Measurements from ENCODE around the gene PRR35. TPM values are rescaled to one million over a fixed set of nuclear protein-coding genes. Genes with fewer than 3 reads are reported as not detected.

PRR35 gene
- total and polyA plus RNA-seq, 4 donors: not detected

DNA sequence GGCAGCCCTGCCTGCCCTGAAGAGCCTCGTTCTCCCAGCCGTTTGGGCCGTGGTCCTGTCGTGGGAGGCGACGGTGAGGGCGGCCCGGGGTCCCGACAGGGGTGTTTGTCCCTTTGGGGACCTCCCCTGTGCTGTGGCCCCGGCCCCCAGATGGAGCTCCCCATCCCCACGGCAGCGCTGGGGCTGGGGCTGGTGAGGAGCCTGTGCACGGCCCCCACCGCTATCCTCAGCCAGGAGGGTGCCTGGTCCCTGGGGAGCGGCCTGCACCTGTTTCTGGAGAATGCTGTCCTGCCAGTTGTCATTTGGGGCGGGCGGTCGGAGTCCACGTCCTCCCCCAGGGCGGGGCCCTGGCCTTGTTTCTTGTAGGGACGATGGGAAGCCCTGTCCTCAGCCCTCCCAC, 26.1 kb upstream of the PRR35 start:
- WGBS: 37% methylated on average over 21 of the region's 21 CpGs
- H3K9ac ChIP-seq (ENCODE audit: low read depth in 1 of 2, low read length in 2 of 2): peak overlapping the region in 1 of 2 donors; percentile 10
- no peak for DNase-seq (ENCODE audit: low spot score)
- TF ChIP-seq NR2F2 (IDR thresholded peaks at IDR 0.05): no peak
- no peak for TF ChIP-seq EGR1 (IDR thresholded peaks at IDR 0.05; ENCODE audit: low read depth in 2 of 2)
- TF ChIP-seq FOXA2 (IDR thresholded peaks at IDR 0.05): no peak
- peak in 1 of 2 donors; percentile 40 for TF ChIP-seq HNF4A (conservative IDR thresholded peaks at IDR 0.05)
- no peak for TF ChIP-seq YY1 (IDR thresholded peaks at IDR 0.05)
- TF ChIP-seq, protein P1, sequence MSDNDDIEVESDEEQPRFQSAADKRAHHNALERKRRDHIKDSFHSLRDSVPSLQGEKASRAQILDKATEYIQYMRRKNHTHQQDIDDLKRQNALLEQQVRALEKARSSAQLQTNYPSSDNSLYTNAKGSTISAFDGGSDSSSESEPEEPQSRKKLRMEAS (IDR thresholded peaks at IDR 0.05): no peak
- no peak for TF ChIP-seq JUND (IDR thresholded peaks at IDR 0.05)
- TF ChIP-seq TAF1 (conservative IDR thresholded peaks at IDR 0.05): no peak
- H3K9me3 ChIP-seq (ENCODE audit: control insufficient read depth in 4 of 4, low read length in 3 of 4): no peaks in the 10 kb centered on the region
- peak overlapping the region in 1 of 2 donors; percentile 58 for H3K27ac ChIP-seq (ENCODE audit: low read depth in 1 of 2, low read length in 2 of 2)
- H3K36me3 ChIP-seq (ENCODE audit: control insufficient read depth in 4 of 4, insufficient read depth in 3 of 4, low read depth in 1 of 4, low read length in 3 of 4): peaks cover 3 to 16% (median 5%) of the 10 kb centered on the region in 4 donors
- peak overlapping the region in 2 of 3 donors; percentile 35 to 65 for H3K4me3 ChIP-seq (ENCODE audit: low read depth in 1 of 3, low read length in 3 of 3)
- H3K27me3 ChIP-seq (ENCODE audit: control insufficient read depth in 4 of 4, insufficient read depth in 4 of 4, low read length in 3 of 4): no peaks in the 10 kb centered on the region
- H3K4me1 ChIP-seq (ENCODE audit: control insufficient read depth in 4 of 4, insufficient read depth in 4 of 4, low read length in 3 of 4): peaks cover 33 to 53% (median 45%) of the 10 kb centered on the region in 4 donors

DNA sequence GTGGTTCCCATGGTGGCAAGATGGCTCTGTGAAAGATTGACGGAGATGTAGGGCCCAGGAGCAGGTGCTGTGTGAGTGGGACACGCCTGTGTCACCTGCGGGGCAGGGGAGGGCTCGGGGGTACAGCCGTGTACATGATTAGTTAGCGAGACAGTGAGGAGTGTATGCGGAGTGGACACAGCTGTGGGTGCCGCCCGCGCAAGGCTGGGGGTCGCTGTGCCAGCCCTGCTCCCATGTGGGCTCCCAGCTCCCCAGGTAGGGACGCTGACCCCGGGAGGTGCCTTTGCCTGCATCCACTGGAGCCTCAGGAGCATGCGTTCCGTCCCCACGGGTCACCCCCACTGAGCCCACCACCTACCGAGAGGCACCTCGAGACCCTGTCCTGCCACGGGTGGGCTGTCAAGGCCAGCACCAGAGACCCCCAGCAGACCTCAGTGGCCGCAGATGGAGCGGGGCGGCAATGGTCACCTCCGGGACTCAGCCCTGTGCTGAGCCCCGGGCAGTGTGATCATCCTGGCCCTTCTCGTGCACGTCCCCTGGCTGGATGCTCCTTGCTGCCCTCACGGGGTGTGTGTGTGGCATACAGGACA, 25.2 kb upstream of the PRR35 start:
- WGBS: 75% methylated on average over 27 of the region's 27 CpGs
- H3K27ac ChIP-seq (ENCODE audit: low read depth in 1 of 2, low read length in 2 of 2): peak overlapping the region in 1 of 2 donors; percentile 11
- peaks cover 3 to 16% (median 6%) of the 10 kb centered on the region in 4 donors for H3K36me3 ChIP-seq (ENCODE audit: control insufficient read depth in 4 of 4, insufficient read depth in 3 of 4, low read depth in 1 of 4, low read length in 3 of 4)
- peaks cover 27 to 45% (median 37%) of the 10 kb centered on the region in 4 donors for H3K4me1 ChIP-seq (ENCODE audit: control insufficient read depth in 4 of 4, insufficient read depth in 4 of 4, low read length in 3 of 4)
- no peak overlapping the region for H3K9ac ChIP-seq (ENCODE audit: low read depth in 1 of 2, low read length in 2 of 2)
- H3K27me3 ChIP-seq (ENCODE audit: control insufficient read depth in 4 of 4, insufficient read depth in 4 of 4, low read length in 3 of 4): no peaks in the 10 kb centered on the region
- DNase-seq (ENCODE audit: low spot score): no peak
- H3K9me3 ChIP-seq (ENCODE audit: control insufficient read depth in 4 of 4, low read length in 3 of 4): no peaks in the 10 kb centered on the region
- H3K4me3 ChIP-seq (ENCODE audit: low read depth in 1 of 3, low read length in 3 of 3): no peak overlapping the region
- TF ChIP-seq SP1 (IDR thresholded peaks at IDR 0.05): no peak
- peak in 1 of 2 donors; percentile 29 for TF ChIP-seq RAD21 (IDR thresholded peaks at IDR 0.05)

DNA sequence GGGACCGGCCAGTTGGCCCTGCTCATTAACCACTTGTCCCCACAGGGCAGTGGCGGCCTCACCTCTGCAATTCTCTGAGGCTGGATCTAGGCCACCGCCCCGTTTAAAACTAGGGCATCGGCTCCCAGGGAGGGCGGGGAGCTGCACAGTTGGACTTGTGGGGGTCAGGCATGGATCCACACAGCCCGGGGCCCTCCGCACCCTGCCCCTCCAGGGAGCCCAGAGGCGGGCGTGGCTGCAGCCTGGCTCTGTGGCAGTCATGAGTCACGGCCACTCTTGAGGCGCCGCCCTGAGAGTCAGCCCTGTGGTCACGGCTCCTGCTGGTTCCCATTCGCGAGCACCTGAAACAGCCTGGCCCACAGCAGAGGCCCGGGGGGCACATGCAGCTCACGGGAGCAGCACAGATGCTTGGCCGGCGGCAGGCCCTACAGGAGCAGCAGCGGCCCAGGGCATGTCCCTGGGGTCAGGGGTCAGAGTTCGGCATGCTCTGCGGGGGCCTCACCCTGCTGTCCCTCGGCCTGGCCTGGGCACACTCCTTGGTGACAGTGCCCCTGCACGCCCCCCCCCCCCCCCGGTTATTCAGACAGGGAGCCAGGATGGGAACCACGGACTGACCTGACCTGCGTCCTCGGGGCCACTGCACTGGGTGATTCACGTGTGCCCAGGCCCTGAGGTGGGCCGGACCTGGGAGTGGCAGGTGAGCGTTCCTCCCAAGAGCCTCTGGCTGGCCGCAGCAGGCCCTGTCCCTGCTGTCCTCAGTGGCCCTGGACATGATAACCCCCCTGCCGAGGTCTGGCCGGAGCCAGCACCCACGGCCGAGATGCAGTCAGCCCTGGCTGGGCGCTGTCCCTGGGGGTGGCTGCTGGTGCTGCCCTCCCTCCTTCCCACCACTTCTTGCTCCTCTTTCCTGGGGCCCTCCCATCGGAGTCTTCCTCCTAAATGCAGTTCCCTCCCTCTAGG, 24.5 kb upstream of the PRR35 start:
- Histone ChIP-seq H3K4me1 (ENCODE audit: control insufficient read depth in 4 of 4, insufficient read depth in 4 of 4, low read length in 3 of 4) (peaks cover 25 to 38% (median 30%) of the 10 kb centered on the region in 4 donors), H3K4me3 (ENCODE audit: low read depth in 1 of 3, low read length in 3 of 3) (no peak overlapping the region), H3K9ac (ENCODE audit: low read depth in 1 of 2, low read length in 2 of 2) (peak overlapping the region in 1 of 2 donors; percentile 27), H3K36me3 (ENCODE audit: control insufficient read depth in 4 of 4, insufficient read depth in 3 of 4, low read depth in 1 of 4, low read length in 3 of 4) (peaks cover 3 to 19% (median 7%) of the 10 kb centered on the region in 4 donors), H3K9me3 (ENCODE audit: control insufficient read depth in 4 of 4, low read length in 3 of 4) (no peaks in the 10 kb centered on the region), H3K27ac (ENCODE audit: low read depth in 1 of 2, low read length in 2 of 2) (peak overlapping the region; percentile 16 to 45), H3K27me3 (ENCODE audit: control insufficient read depth in 4 of 4, insufficient read depth in 4 of 4, low read length in 3 of 4) (no peaks in the 10 kb centered on the region)
- DNase-seq (ENCODE audit: low spot score): no peak
- 47% methylated on average over 39 of the region's 39 CpGs for WGBS
- TF ChIP-seq, protein P2, sequence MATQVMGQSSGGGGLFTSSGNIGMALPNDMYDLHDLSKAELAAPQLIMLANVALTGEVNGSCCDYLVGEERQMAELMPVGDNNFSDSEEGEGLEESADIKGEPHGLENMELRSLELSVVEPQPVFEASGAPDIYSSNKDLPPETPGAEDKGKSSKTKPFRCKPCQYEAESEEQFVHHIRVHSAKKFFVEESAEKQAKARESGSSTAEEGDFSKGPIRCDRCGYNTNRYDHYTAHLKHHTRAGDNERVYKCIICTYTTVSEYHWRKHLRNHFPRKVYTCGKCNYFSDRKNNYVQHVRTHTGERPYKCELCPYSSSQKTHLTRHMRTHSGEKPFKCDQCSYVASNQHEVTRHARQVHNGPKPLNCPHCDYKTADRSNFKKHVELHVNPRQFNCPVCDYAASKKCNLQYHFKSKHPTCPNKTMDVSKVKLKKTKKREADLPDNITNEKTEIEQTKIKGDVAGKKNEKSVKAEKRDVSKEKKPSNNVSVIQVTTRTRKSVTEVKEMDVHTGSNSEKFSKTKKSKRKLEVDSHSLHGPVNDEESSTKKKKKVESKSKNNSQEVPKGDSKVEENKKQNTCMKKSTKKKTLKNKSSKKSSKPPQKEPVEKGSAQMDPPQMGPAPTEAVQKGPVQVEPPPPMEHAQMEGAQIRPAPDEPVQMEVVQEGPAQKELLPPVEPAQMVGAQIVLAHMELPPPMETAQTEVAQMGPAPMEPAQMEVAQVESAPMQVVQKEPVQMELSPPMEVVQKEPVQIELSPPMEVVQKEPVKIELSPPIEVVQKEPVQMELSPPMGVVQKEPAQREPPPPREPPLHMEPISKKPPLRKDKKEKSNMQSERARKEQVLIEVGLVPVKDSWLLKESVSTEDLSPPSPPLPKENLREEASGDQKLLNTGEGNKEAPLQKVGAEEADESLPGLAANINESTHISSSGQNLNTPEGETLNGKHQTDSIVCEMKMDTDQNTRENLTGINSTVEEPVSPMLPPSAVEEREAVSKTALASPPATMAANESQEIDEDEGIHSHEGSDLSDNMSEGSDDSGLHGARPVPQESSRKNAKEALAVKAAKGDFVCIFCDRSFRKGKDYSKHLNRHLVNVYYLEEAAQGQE (IDR thresholded peaks at IDR 0.05): no peak
- TF ChIP-seq NR2F2 (IDR thresholded peaks at IDR 0.05) (no peak), HNF4A (conservative IDR thresholded peaks at IDR 0.05) (peak; percentile 10 to 34), RAD21 (IDR thresholded peaks at IDR 0.05) (no peak)
